Aorta (tissue), 5 donors: ENCODE results near the gene AHNAK2. TPM values are rescaled to one million over a fixed set of nuclear protein-coding genes. Genes with fewer than 3 reads are reported as not detected.

Experiments
- ATAC-seq: fragments of 200-7000 bp; cut with Tn5 transposase; one replicate; pipeline ENCODE4 v1.9.1; 2022; ENCODE audit warnings: moderate library complexity; ENCODE audit not compliant: low FRiP score
- DNase-seq, 2 donors: peaks; one replicate each; pipeline ENCODE4 v3.0.0-alpha.2; 2020
- H3K27ac ChIP-seq, 2 donors: one replicate each; pipeline ENCODE4 v1.5.1; 2013; ENCODE audit warnings: low read length in 2 of 2, mild to moderate bottlenecking in 2 of 2, moderate library complexity in 2 of 2, control low read depth in 1 of 2, inconsistent platforms in 1 of 2, low read depth in 1 of 2
- H3K27me3 ChIP-seq, 2 donors: one replicate each; pipeline ENCODE4 v1.6.1; 2013; ENCODE audit warnings: control low read depth in 1 of 2, low read length in 1 of 2, mild to moderate bottlenecking in 1 of 2, moderate library complexity in 1 of 2; ENCODE audit not compliant: insufficient read depth in 2 of 2, control insufficient read depth in 1 of 2
- H3K36me3 ChIP-seq, 2 donors: one replicate each; pipeline ENCODE4 v1.6.1; 2013; ENCODE audit warnings: control low read depth in 1 of 2, low read length in 1 of 2, mild to moderate bottlenecking in 1 of 2; ENCODE audit not compliant: insufficient read depth in 2 of 2, control insufficient read depth in 1 of 2
- H3K4me1 ChIP-seq, 2 donors: one replicate each; pipeline ENCODE4 v1.6.1; 2013; ENCODE audit warnings: low read length in 2 of 2, control low read depth in 1 of 2, mild to moderate bottlenecking in 1 of 2, moderate library complexity in 1 of 2; ENCODE audit not compliant: insufficient read depth in 2 of 2, control insufficient read depth in 1 of 2
- H3K4me3 ChIP-seq, 2 donors: one replicate each; pipeline ENCODE4 v1.5.1; 2013; ENCODE audit warnings: low read length in 2 of 2, control low read depth in 1 of 2, mild to moderate bottlenecking in 1 of 2
- H3K9me3 ChIP-seq: one replicate; pipeline ENCODE4 v1.6.1; 2013; ENCODE audit warnings: mild to moderate bottlenecking, low read length; ENCODE audit not compliant: control insufficient read depth
- WGBS, 2 donors: extraction: QIAGEN DNeasy Blood & Tissue Kit; methylation state at CpG; one replicate each; pipeline ENCODE4 v1.1.7; 2013; 5-methylcytosine and 5-hydroxymethylcytosine counted together
- intact Hi-C, 2 donors: fragments of 100-400 bp; cut with DNase I; formaldehyde crosslinking; loops; one replicate each; pipeline versions ENCODE4 v1.14.2 to v1.15.0; 2022
- polyA plus RNA-seq, 2 donors: library from polyadenylated mRNA; stranded (reverse); fragments of 200-250 nt; gene quantifications; one replicate each; pipeline ENCODE4 v1.2.3, GENCODE V29; 2013
- total RNA-seq, 2 donors: library from RNA; stranded (reverse); fragmentation: NEBNext Ultra II Directional; extraction: Animal tissue kit (Norgen Biotek cat#: 25700); gene quantifications; one replicate each; pipeline ENCODE4 v1.2.1, GENCODE V29; 2021
- donor health status: healthy with polysubstance abuse.
- donor health status: Bipolar disorder and iron deficiency.
- donor health status: DM: no; HTN: no; CAD: no.
- donor health status: DM: no; HTN: no; CAD: no.
- donor health status: DM: yes; HTN: yes; CAD: no.

AHNAK2 gene
- total and polyA plus RNA-seq, 4 donors: 4.6 to 61.3 (median 18.0) TPM

GRCh38 chr14:104993808-104994591 is 15.8 kb upstream of the AHNAK2 start:
- H3K27me3 ChIP-seq: no peaks in the 10 kb centered on the region
- intact Hi-C loops: no loop called here
- no peak overlapping the region for H3K27ac ChIP-seq
- no peaks in the 10 kb centered on the region for H3K4me1 ChIP-seq
- no peaks in the 10 kb centered on the region for H3K9me3 ChIP-seq
- H3K4me3 ChIP-seq: no peak overlapping the region
- ATAC-seq (no peak), DNase-seq (no peak)
- WGBS, 2 donors: 86% methylated on average over 22 of the region's 22 CpGs
- H3K36me3 ChIP-seq: no peaks in the 10 kb centered on the region

- DNase-seq (no peak), ATAC-seq (no peak)
- Histone ChIP-seq H3K27ac (no peak overlapping the region), H3K4me3 (no peak overlapping the region), H3K4me1 (no peaks in the 10 kb centered on the region), H3K36me3 (no peaks in the 10 kb centered on the region), H3K27me3 (no peaks in the 10 kb centered on the region), H3K9me3 (no peaks in the 10 kb centered on the region)
- intact Hi-C loops: no loop called here
- 90% methylated on average over 12 of the region's 12 CpGs for WGBS, 2 donors
These were observed 15.1 kb upstream of the AHNAK2 start for GRCh38 chr14:104993306-104993705.

- Histone ChIP-seq H3K4me3 (no peak overlapping the region), H3K4me1 (no peaks in the 10 kb centered on the region), H3K36me3 (no peaks in the 10 kb centered on the region), H3K27me3 (no peaks in the 10 kb centered on the region), H3K27ac (no peak overlapping the region), H3K9me3 (no peaks in the 10 kb centered on the region)
- intact Hi-C loops: no loop called here
- no peak for ATAC-seq
- 96 to 97% methylated on average over 11 of the region's 11 CpGs for WGBS, 2 donors
- DNase-seq: no peak
These were observed 14.3 kb upstream of the AHNAK2 start for GRCh38 chr14:104992501-104992900.

- Histone ChIP-seq H3K27me3 (no peaks in the 10 kb centered on the region), H3K36me3 (no peaks in the 10 kb centered on the region), H3K9me3 (no peaks in the 10 kb centered on the region), H3K4me3 (no peak overlapping the region), H3K4me1 (no peaks in the 10 kb centered on the region), H3K27ac (no peak overlapping the region)
- WGBS, 2 donors: 97 to 98% methylated on average over 33 to 34 of the region's 34 CpGs
- ATAC-seq: no peak
- intact Hi-C loops: no loop called here
- no peak for DNase-seq
These were observed 13.7 kb upstream of the AHNAK2 start for GRCh38 chr14:104991896-104992230.

GRCh38 chr14:104989951-104990303 is 11.8 kb upstream of the AHNAK2 start:
- DNase-seq (no peak), ATAC-seq (no peak)
- WGBS, 2 donors: 85% methylated on average over 7 of the region's 7 CpGs
- Histone ChIP-seq H3K27ac (no peak overlapping the region), H3K36me3 (no peaks in the 10 kb centered on the region), H3K4me1 (no peaks in the 10 kb centered on the region), H3K27me3 (no peaks in the 10 kb centered on the region), H3K9me3 (no peaks in the 10 kb centered on the region), H3K4me3 (no peak overlapping the region)
- intact Hi-C loops: no loop called here

- no peaks in the 10 kb centered on the region for H3K4me1 ChIP-seq
- ATAC-seq (no peak), DNase-seq (no peak)
- no peaks in the 10 kb centered on the region for H3K9me3 ChIP-seq
- intact Hi-C loops: no loop called here
- no peak overlapping the region for H3K27ac ChIP-seq
- no peaks in the 10 kb centered on the region for H3K36me3 ChIP-seq
- H3K4me3 ChIP-seq: no peak overlapping the region
- 90% methylated on average over 16 of the region's 16 CpGs for WGBS, 2 donors
- H3K27me3 ChIP-seq: no peaks in the 10 kb centered on the region
These were observed 11.2 kb upstream of the AHNAK2 start for GRCh38 chr14:104989236-104989950.

- intact Hi-C loops: no loop called here
- H3K27ac ChIP-seq: no peak overlapping the region
- H3K4me3 ChIP-seq: no peak overlapping the region
- no peaks in the 10 kb centered on the region for H3K27me3 ChIP-seq
- 64 to 67% methylated on average over 19 of the region's 19 CpGs for WGBS, 2 donors
- DNase-seq (no peak), ATAC-seq (no peak)
- H3K9me3 ChIP-seq: no peaks in the 10 kb centered on the region
- H3K36me3 ChIP-seq: no peaks in the 10 kb centered on the region
- no peaks in the 10 kb centered on the region for H3K4me1 ChIP-seq
These were observed 8.5 kb upstream of the AHNAK2 start for GRCh38 chr14:104986487-104987164.

- ATAC-seq: peak; percentile 93
- Histone ChIP-seq H3K4me3 (peak within 1 kb of the TSS; percentile 53 to 73), H3K27me3 (no peaks in the 10 kb centered on the region), H3K4me1 (no peaks in the 10 kb centered on the region), H3K9me3 (no peaks in the 10 kb centered on the region), H3K27ac (peak within 1 kb of the TSS in 1 of 2 donors; percentile 28), H3K36me3 (no peaks in the 10 kb centered on the region)
- intact Hi-C loops: no loop called here
- peak; percentile 93 to 96 for DNase-seq
- 1% methylated on average over 60 to 77 of the region's 77 CpGs for WGBS, 2 donors
These were observed 7.7 kb upstream of the AHNAK2 start, which contains the start of gene CLBA1 for GRCh38 chr14:104985675-104986486. CLBA1 (plus strand) TSS chr14:104985788; CDS start chr14:104986432, 644 bp downstream.
